Fibroblast of lung (primary cell): ENCODE data around the gene TRIP13. TPM values are rescaled to one million over a fixed set of nuclear protein-coding genes. Genes with fewer than 3 reads are reported as not detected.

Experiments
- DNase-seq, 2 donors: peaks; one replicate each; pipeline versions ENCODE4 v3.0.0 to v3.0.0-alpha.2; 2010; ENCODE audit warnings: low read depth in 2 of 2
- H2AFZ ChIP-seq: 2 replicates; pipeline ENCODE4 v1.5.1; 2012; ENCODE audit warnings: low read length, control low read depth, inconsistent platforms
- H3K27ac ChIP-seq: 2 replicates; pipeline ENCODE4 v1.5.1; 2011; ENCODE audit warnings: low read length, control low read depth; ENCODE audit not compliant: insufficient read depth
- H3K27me3 ChIP-seq: 2 replicates; pipeline ENCODE4 v1.5.1; 2011; ENCODE audit warnings: mild to moderate bottlenecking, low read length; ENCODE audit not compliant: control insufficient read depth, insufficient read depth
- H3K36me3 ChIP-seq: 2 replicates; pipeline ENCODE4 v1.5.1; 2011; ENCODE audit warnings: low read length; ENCODE audit not compliant: control insufficient read depth, insufficient read depth
- H3K4me1 ChIP-seq: 2 replicates; pipeline ENCODE4 v1.5.1; 2011; ENCODE audit warnings: low read length; ENCODE audit not compliant: control insufficient read depth, insufficient read depth; ENCODE audit errors: extremely low read depth
- H3K4me2 ChIP-seq: 2 replicates; pipeline ENCODE4 v1.5.1; 2011; ENCODE audit warnings: low read length, control low read depth; ENCODE audit not compliant: insufficient read depth; ENCODE audit errors: extremely low read depth
- H3K4me3 ChIP-seq, 4 experiments: fragments of 200-600 bp in 1 of 4; sonication (generic) in 1 of 4; replicated peaks in 1 of 4; 2 replicates each; pipeline ENCODE4 v1.5.1; 2011 to 2016; ENCODE audit warnings: low read length in 4 of 4, low read depth in 3 of 4, mild to moderate bottlenecking in 3 of 4, control low read depth in 2 of 4, inconsistent platforms in 1 of 4, mixed read lengths in 1 of 4; ENCODE audit not compliant: insufficient read depth in 1 of 4; ENCODE audit errors: control extremely low read depth in 1 of 4
- H3K79me2 ChIP-seq: 2 replicates; pipeline ENCODE4 v1.5.1; 2012; ENCODE audit warnings: mild to moderate bottlenecking, low read length, inconsistent platforms; ENCODE audit not compliant: control insufficient read depth, insufficient read depth
- H3K9ac ChIP-seq: 2 replicates; pipeline ENCODE4 v1.5.1; 2011; ENCODE audit warnings: mild to moderate bottlenecking, low read length, control low read depth; ENCODE audit not compliant: insufficient read depth
- H3K9me3 ChIP-seq: 2 replicates; pipeline ENCODE4 v1.5.1; 2012; ENCODE audit warnings: low read depth, low read length; ENCODE audit not compliant: control insufficient read depth, insufficient read depth
- H4K20me1 ChIP-seq: 2 replicates; pipeline ENCODE4 v1.5.1; 2011; ENCODE audit warnings: low read length; ENCODE audit not compliant: control insufficient read depth, insufficient read depth; ENCODE audit errors: extremely low read depth
- CTCF ChIP-seq, 2 donors: IDR thresholded peaks in 1 of 2; conservative IDR thresholded peaks in 1 of 2; 1 replicate in 1 of 2; 2 replicates in 1 of 2; pipeline ENCODE4 v1.5.1; 2011 to 2012; ENCODE audit warnings: low read length in 2 of 2, control low read depth in 1 of 2, inconsistent platforms in 1 of 2, low read depth in 1 of 2, mild to moderate bottlenecking in 1 of 2
- EZH2 ChIP-seq: IDR thresholded peaks from 2 replicates; pipeline ENCODE4 v1.5.1; 2012; ENCODE audit warnings: low read length, control low read depth, mild to moderate bottlenecking; ENCODE audit errors: missing control alignments
- polyA plus RNA-seq, 2 donors: library from polyadenylated mRNA; depleted of rRNA in 1 of 2; stranded (reverse) in 1 of 2; unstranded in 1 of 2; fragments of >200 nt; gene quantifications; 2 replicates each; pipeline ENCODE4 v1.2.1, GENCODE V29; 2011 to 2012; ENCODE audit warnings: missing spikeins in 1 of 2
- total RNA-seq: library from RNA; depleted of rRNA; stranded (reverse); fragments of >200 nt; gene quantifications from 2 replicates; pipeline ENCODE4 v1.2.1, GENCODE V29; 2014

Gene TRIP13
- total and polyA plus RNA-seq, 2 donors (not counting 1 experiment from before 2014, with no cell fraction given): 7.4 to 11.7 TPM

GRCh38 chr5:948472-949274, 56.0 kb downstream of the TRIP13 start:
- no peaks in the 10 kb centered on the region for H3K79me2 ChIP-seq
- no peak overlapping the region for H3K4me2 ChIP-seq
- no peak for DNase-seq
- H2AFZ ChIP-seq: no peak overlapping the region
- H4K20me1 ChIP-seq: no peaks in the 10 kb centered on the region
- TF ChIP-seq CTCF (conservative IDR thresholded peaks at IDR 0.05 in 1 of 2, IDR thresholded peaks at IDR 0.05 in 1 of 2; ENCODE audit: low read depth in 1 of 2, low read length in 2 of 2): no peak
- no peak for TF ChIP-seq EZH2
- H3K4me1 ChIP-seq: no peaks in the 10 kb centered on the region
- H3K4me3 ChIP-seq: no peak overlapping the region
- no peak overlapping the region for H3K27ac ChIP-seq
- no peaks in the 10 kb centered on the region for H3K36me3 ChIP-seq
- H3K27me3 ChIP-seq: peaks cover 51% of the 10 kb centered on the region
- H3K9me3 ChIP-seq: no peaks in the 10 kb centered on the region
- H3K9ac ChIP-seq: no peak overlapping the region

GRCh38 chr5:949275-949543, 56.5 kb downstream of the TRIP13 start:
- no peak for DNase-seq
- TF ChIP-seq CTCF (conservative IDR thresholded peaks at IDR 0.05 in 1 of 2, IDR thresholded peaks at IDR 0.05 in 1 of 2; ENCODE audit: low read depth in 1 of 2, low read length in 2 of 2) (no peak), EZH2 (no peak)
- Histone ChIP-seq H3K9ac (no peak overlapping the region), H3K4me3 (no peak overlapping the region), H3K79me2 (no peaks in the 10 kb centered on the region), H3K9me3 (no peaks in the 10 kb centered on the region), H2AFZ (no peak overlapping the region), H3K27me3 (peaks cover 50% of the 10 kb centered on the region), H4K20me1 (no peaks in the 10 kb centered on the region), H3K36me3 (no peaks in the 10 kb centered on the region), H3K4me1 (no peaks in the 10 kb centered on the region), H3K4me2 (no peak overlapping the region), H3K27ac (no peak overlapping the region)

GRCh38 chr5:949815-950560, 57.3 kb downstream of the TRIP13 start:
- H3K36me3 ChIP-seq: no peaks in the 10 kb centered on the region
- no peak overlapping the region for H3K27ac ChIP-seq
- peaks cover 46% of the 10 kb centered on the region for H3K27me3 ChIP-seq
- no peaks in the 10 kb centered on the region for H3K79me2 ChIP-seq
- no peak overlapping the region for H3K4me2 ChIP-seq
- H3K4me1 ChIP-seq: no peaks in the 10 kb centered on the region
- H3K9me3 ChIP-seq: no peaks in the 10 kb centered on the region
- TF ChIP-seq CTCF (conservative IDR thresholded peaks at IDR 0.05 in 1 of 2, IDR thresholded peaks at IDR 0.05 in 1 of 2; ENCODE audit: low read depth in 1 of 2, low read length in 2 of 2): no peak
- no peak for TF ChIP-seq EZH2
- no peak overlapping the region for H3K9ac ChIP-seq
- no peaks in the 10 kb centered on the region for H4K20me1 ChIP-seq
- H2AFZ ChIP-seq: no peak overlapping the region
- DNase-seq: no peak
- no peak overlapping the region for H3K4me3 ChIP-seq
